KMS-11 (cell line): ENCODE results near the gene SOD2.
"Not testable (repeated sequence)": the region's sequence is repeated elsewhere in the genome, so short reads cannot be mapped to it uniquely, and the experiment has no call there.

Source experiments
- H2AFZ ChIP-seq: fragments of 200-600 bp; sonication (generic); 2 replicates; pipeline ENCODE4 v1.6.1; 2016; ENCODE audit warnings: antibody characterized with exemption, mixed run types, low read depth
- H3K27ac ChIP-seq: fragments of 200-600 bp; sonication (generic); 2 replicates; pipeline ENCODE4 v1.6.1; 2016; ENCODE audit warnings: mild to moderate bottlenecking, mixed run types
- H3K27me3 ChIP-seq: fragments of 200-600 bp; sonication (generic); 2 replicates; pipeline ENCODE4 v1.6.1; 2017; ENCODE audit warnings: mild to moderate bottlenecking, low read depth, mixed run types, moderate library complexity; ENCODE audit not compliant: insufficient read depth
- H3K36me3 ChIP-seq: fragments of 200-600 bp; sonication (generic); 2 replicates; pipeline ENCODE4 v1.6.1; 2017; ENCODE audit warnings: mild to moderate bottlenecking, mixed run types; ENCODE audit not compliant: insufficient read depth
- H3K4me1 ChIP-seq: fragments of 200-600 bp; sonication (generic); 2 replicates; pipeline ENCODE4 v1.6.1; 2016; ENCODE audit warnings: mild to moderate bottlenecking, low read depth, mixed run types; ENCODE audit not compliant: poor library complexity, severe bottlenecking
- H3K4me2 ChIP-seq: fragments of 200-600 bp; sonication (generic); 2 replicates; pipeline ENCODE4 v1.7.0; 2016; ENCODE audit warnings: mild to moderate bottlenecking, mixed run types
- H3K4me3 ChIP-seq: fragments of 200-600 bp; sonication (generic); IDR thresholded peaks from 2 replicates; pipeline ENCODE4 v1.6.1; 2017; ENCODE audit warnings: low read depth, low read length, mixed read lengths; ENCODE audit not compliant: insufficient read depth
- H3K79me2 ChIP-seq: fragments of 200-600 bp; sonication (generic); 2 replicates; pipeline ENCODE4 v1.6.1; 2016; ENCODE audit warnings: low read depth, mixed run types; ENCODE audit not compliant: insufficient read depth
- H3K9ac ChIP-seq: fragments of 200-600 bp; sonication (generic); 2 replicates; pipeline ENCODE4 v1.6.1; 2016; ENCODE audit warnings: mild to moderate bottlenecking, mixed run types
- H4K20me1 ChIP-seq: fragments of 200-600 bp; sonication (generic); 2 replicates; pipeline ENCODE4 v1.6.1; 2016; ENCODE audit warnings: mild to moderate bottlenecking, mixed run types; ENCODE audit not compliant: insufficient read depth
- CTCF ChIP-seq: fragments of 200-600 bp; sonication (generic); conservative IDR thresholded peaks from 2 replicates; pipeline ENCODE4 v1.6.1; 2017; ENCODE audit warnings: low read depth, mild to moderate bottlenecking, antibody characterized with exemption, low read length, moderate library complexity, mixed read lengths

SOD2 gene

GRCh38 chr6:159723259-159723658 is 30.2 kb upstream of the SOD2 start:
- Histone ChIP-seq H4K20me1 (no peaks in the 10 kb centered on the region), H3K4me3 (no peak overlapping the region), H3K4me1 (peaks cover 9% of the 10 kb centered on the region), H3K9ac (no peak overlapping the region), H3K4me2 (no peak overlapping the region), H3K27ac (no peak overlapping the region), H2AFZ (no peak overlapping the region), H3K27me3 (no peaks in the 10 kb centered on the region), H3K79me2 (peaks cover 34% of the 10 kb centered on the region), H3K36me3 (no peaks in the 10 kb centered on the region)
- no peak for TF ChIP-seq CTCF

GRCh38 chr6:159722655-159723054 is 29.6 kb upstream of the SOD2 start:
- H3K4me3 ChIP-seq: no peak overlapping the region
- H3K36me3 ChIP-seq: no peaks in the 10 kb centered on the region
- H3K27ac ChIP-seq: no peak overlapping the region
- peaks cover 28% of the 10 kb centered on the region for H3K79me2 ChIP-seq
- no peaks in the 10 kb centered on the region for H3K27me3 ChIP-seq
- H4K20me1 ChIP-seq: no peaks in the 10 kb centered on the region
- no peak for TF ChIP-seq CTCF
- no peak overlapping the region for H3K9ac ChIP-seq
- H3K4me2 ChIP-seq: no peak overlapping the region
- H3K4me1 ChIP-seq: peaks cover 9% of the 10 kb centered on the region
- no peak overlapping the region for H2AFZ ChIP-seq

- H3K4me2 ChIP-seq, H3K27me3 ChIP-seq, H3K27ac ChIP-seq, H3K36me3 ChIP-seq, H4K20me1 ChIP-seq, H3K4me3 ChIP-seq, H3K9ac ChIP-seq, H3K4me1 ChIP-seq, H2AFZ ChIP-seq: not testable (repeated sequence)
- peaks cover 26% of the 10 kb centered on the region for H3K79me2 ChIP-seq
Observed at GRCh38 chr6:159721981-159722380, 28.9 kb upstream of the SOD2 start.

- TF ChIP-seq CTCF: peak; percentile 47; the same call in 1 of the 2 replicates
- peaks cover 17% of the 10 kb centered on the region for H3K79me2 ChIP-seq
- no peak overlapping the region for H3K4me2 ChIP-seq
- H3K27me3 ChIP-seq: no peaks in the 10 kb centered on the region
- H2AFZ ChIP-seq: no peak overlapping the region
- no peaks in the 10 kb centered on the region for H3K36me3 ChIP-seq
- no peaks in the 10 kb centered on the region for H4K20me1 ChIP-seq
- H3K4me3 ChIP-seq: no peak overlapping the region
- H3K27ac ChIP-seq: no peak overlapping the region
- H3K4me1 ChIP-seq: peaks cover 7% of the 10 kb centered on the region
- no peak overlapping the region for H3K9ac ChIP-seq
Observed at GRCh38 chr6:159720708-159721107, 27.7 kb upstream of the SOD2 start.

GRCh38 chr6:159719287-159719686 is 26.2 kb upstream of the SOD2 start:
- Histone ChIP-seq H2AFZ (no peak overlapping the region), H3K4me2 (no peak overlapping the region), H3K36me3 (no peaks in the 10 kb centered on the region), H3K27ac (no peak overlapping the region), H4K20me1 (no peaks in the 10 kb centered on the region), H3K27me3 (no peaks in the 10 kb centered on the region), H3K9ac (no peak overlapping the region), H3K4me1 (no peaks in the 10 kb centered on the region), H3K4me3 (no peak overlapping the region), H3K79me2 (peaks cover 2% of the 10 kb centered on the region)
- TF ChIP-seq CTCF: no peak
